GM12872 (cell line): ENCODE measurements around the gene SH3GL3.

Source experiments
- TF ChIP-seq, protein P1 (sequence below): IDR thresholded peaks from 3 replicates; pipeline ENCODE4 v1.5.1; 2011; ENCODE audit warnings: low read depth, mild to moderate bottlenecking, low read length, moderate library complexity; ENCODE audit not compliant: insufficient read depth

The SH3GL3 gene

GRCh38 chr15:83504365-83504764, 57.2 kb downstream of the SH3GL3 start:
- TF ChIP-seq, protein P1, sequence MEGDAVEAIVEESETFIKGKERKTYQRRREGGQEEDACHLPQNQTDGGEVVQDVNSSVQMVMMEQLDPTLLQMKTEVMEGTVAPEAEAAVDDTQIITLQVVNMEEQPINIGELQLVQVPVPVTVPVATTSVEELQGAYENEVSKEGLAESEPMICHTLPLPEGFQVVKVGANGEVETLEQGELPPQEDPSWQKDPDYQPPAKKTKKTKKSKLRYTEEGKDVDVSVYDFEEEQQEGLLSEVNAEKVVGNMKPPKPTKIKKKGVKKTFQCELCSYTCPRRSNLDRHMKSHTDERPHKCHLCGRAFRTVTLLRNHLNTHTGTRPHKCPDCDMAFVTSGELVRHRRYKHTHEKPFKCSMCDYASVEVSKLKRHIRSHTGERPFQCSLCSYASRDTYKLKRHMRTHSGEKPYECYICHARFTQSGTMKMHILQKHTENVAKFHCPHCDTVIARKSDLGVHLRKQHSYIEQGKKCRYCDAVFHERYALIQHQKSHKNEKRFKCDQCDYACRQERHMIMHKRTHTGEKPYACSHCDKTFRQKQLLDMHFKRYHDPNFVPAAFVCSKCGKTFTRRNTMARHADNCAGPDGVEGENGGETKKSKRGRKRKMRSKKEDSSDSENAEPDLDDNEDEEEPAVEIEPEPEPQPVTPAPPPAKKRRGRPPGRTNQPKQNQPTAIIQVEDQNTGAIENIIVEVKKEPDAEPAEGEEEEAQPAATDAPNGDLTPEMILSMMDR = no peak

DNA sequence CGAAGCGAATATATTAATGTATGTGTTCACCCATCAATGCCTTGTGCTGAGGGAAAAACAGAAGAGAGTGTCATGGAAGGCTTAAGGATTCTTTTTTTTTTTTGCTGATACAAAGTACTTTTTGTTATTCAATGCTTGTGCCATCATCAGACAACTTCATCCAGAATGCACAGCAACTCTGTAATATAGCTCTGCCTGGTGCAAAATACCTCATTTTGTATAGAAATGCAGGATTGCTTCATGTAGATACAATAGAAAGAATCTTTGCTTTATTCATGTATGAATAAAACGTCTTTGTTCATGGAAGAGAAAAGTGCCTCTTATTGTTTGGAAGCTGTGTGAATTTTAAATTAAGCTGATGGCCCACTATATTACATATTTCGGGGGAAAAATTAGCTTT, 62.9 kb downstream of the SH3GL3 start:
- TF ChIP-seq, protein P1 = no peak

GRCh38 chr15:83512459-83512858, 65.3 kb downstream of the SH3GL3 start:
- TF ChIP-seq, protein P1 = no peak

DNA sequence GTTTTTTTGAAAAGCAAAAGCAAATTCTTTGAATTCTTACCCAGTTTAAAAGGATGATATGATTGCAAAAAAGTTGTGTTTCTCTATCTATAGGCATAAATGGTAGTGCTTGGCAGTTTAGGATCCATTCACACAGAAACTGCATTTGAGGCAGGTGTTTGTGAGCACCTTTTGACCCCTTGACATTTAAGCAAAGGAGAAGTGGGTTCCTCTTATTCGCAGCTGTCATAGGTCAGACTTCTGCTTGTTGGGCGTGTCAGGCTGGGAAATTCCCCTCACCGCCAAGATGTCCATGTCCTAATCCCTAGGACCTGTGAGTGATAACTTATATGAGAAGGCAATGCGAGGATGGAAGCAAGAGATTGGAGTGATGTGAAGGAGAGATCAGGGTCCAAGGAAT, 67.4 kb downstream of the SH3GL3 start:
- TF ChIP-seq, protein P1 = no peak

DNA sequence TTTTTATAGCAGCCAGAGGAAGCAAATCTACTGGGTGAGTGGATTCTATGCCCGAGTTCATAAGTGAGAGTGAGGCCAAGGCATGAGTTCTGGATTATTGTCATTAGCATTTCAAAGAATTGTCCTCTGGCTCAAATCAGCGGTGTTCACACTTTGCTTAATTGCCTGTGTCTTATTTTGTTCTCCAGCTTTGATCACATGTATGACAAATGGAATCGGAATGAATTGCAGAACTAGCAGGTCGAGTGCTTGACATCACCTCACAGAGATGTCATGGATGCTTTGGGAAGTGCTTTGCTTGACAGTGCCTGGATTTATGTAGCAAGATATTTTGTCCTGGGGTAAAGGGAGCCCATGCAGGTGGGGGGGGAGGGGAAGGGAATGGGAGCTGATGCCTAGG, 68.0 kb downstream of the SH3GL3 start:
- TF ChIP-seq, protein P1 = no peak

DNA sequence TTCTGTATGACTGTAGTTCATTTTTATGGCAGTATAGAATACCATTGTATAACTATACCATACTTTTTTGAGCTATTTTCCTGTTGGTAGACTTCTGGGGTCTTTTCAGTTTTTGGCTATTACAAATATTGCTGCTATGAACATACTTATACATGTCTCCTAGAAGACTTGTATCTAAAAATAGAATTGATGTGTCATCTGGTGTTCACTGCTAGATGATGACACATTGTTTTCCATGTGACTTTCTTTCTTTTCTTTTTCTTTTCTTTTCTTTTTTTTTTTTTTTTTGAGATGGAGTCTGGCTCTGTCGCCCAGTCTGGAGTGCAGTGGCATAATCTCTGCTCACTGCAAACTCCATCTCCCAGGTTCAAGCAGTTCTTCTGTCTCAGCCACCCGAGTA, 69.8 kb downstream of the SH3GL3 start:
- TF ChIP-seq, protein P1 = no peak

DNA sequence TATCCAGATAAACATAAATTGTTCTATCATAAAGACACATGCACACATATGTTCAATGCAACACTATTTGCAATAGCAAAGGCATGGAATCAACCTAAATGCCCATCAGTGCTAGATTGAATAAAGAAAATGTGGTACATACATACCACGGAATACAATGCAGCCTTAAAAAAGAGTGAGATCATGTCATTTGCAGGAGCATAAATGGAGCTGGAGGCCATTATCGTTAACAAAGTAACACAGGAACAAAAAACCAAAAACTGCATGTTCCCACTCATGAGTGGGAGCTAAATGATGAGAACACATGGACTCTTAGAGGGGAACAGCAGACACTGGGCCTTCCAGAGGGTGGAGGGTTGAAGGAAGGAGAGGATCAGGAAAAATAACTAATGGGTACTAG, 79.2 kb downstream of the SH3GL3 start:
- TF ChIP-seq, protein P1 = no peak
